Left ventricle myocardium inferior (tissue), 1 donor: ENCODE results near the gene DTNB. TPM values are rescaled to one million over a fixed set of nuclear protein-coding genes. Genes with fewer than 3 reads are reported as not detected.

Experiments used
- DNase-seq: peaks from one replicate; pipeline ENCODE4 v3.0.0-alpha.2; 2020
- H3K27ac ChIP-seq: fragments of 200-600 bp; replicated peaks from 2 replicates; pipeline ENCODE4 v1.8.0; 2021
- H3K27me3 ChIP-seq: fragments of 200-600 bp; 2 replicates; pipeline ENCODE4 v1.8.0; 2021; ENCODE audit warnings: low read depth
- H3K36me3 ChIP-seq: fragments of 200-600 bp; 2 replicates; pipeline ENCODE4 v1.8.0; 2021
- H3K4me1 ChIP-seq: fragments of 200-600 bp; 2 replicates; pipeline ENCODE4 v1.8.0; 2021
- H3K4me3 ChIP-seq: fragments of 200-600 bp; 2 replicates; pipeline ENCODE4 v1.8.0; 2021; ENCODE audit warnings: mild to moderate bottlenecking, moderate library complexity
- H3K9me3 ChIP-seq: fragments of 200-600 bp; replicated peaks from 2 replicates; pipeline ENCODE4 v1.8.0; 2021
- CTCF ChIP-seq: fragments of 200-600 bp; IDR thresholded peaks from 2 replicates; pipeline ENCODE4 v1.8.0; 2021; ENCODE audit warnings: antibody characterized with exemption, mild to moderate bottlenecking, borderline replicate concordance
- intact Hi-C: fragments of 100-400 bp; cut with micrococcal nuclease; formaldehyde crosslinking; loops from one replicate; pipeline ENCODE4 v1.11.0; 2022
- total RNA-seq: library from RNA; stranded (reverse); fragmentation: NEBNext Ultra II Directional; extraction: Animal tissue kit (Norgen Biotek cat#: 25700); gene quantifications from one replicate; pipeline ENCODE4 v1.2.1, GENCODE V29; 2021
- donor health status: DM: no; HTN: yes; CAD: no; lungs with severe emphysema.

Gene DTNB
- total RNA-seq, 1 donor from 2014 or later, result 4.5 TPM

DNA sequence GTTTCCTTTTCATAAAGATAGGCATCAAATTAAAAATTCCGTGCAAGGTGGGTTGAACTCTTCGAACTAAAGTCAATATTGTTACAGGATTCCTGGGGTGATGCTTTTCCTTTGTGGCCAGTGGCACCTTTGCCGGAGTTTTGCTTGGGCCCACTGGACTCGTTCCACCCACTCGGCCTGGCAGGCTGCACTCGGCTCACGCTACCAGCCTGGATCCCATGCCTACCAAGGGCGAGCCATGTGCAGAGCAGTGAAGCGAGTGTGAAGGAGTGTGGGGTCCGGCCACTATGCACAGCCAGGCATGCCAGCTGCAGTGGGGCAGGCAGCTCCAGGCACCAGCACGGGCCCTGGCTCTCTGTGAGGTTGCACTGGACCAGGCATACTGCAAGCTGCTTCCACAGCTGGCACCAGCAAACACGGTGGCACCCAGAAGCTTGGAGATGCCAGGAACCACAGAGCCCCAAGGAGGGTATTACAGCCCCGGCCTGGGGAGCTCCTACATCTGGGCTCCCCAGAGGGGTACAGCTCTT, 83.6 kb downstream of the DTNB start:
- DNase-seq, result no peak
- Histone ChIP-seq H3K27me3 (no peaks in the 10 kb centered on the region), H3K4me1 (peaks cover 7% of the 10 kb centered on the region), H3K36me3 (no peaks in the 10 kb centered on the region), H3K4me3 (no peak overlapping the region), H3K27ac (no peak overlapping the region), H3K9me3 (no peaks in the 10 kb centered on the region)
- intact Hi-C loops, result no loop called here
- TF ChIP-seq CTCF, result no peak

- no peaks in the 10 kb centered on the region for H3K36me3 ChIP-seq
- no peak for TF ChIP-seq CTCF
- H3K9me3 ChIP-seq, result no peaks in the 10 kb centered on the region
- H3K4me1 ChIP-seq, result no peaks in the 10 kb centered on the region
- H3K27me3 ChIP-seq, result no peaks in the 10 kb centered on the region
- no peak overlapping the region for H3K4me3 ChIP-seq
- intact Hi-C loops, result no loop called here
- no peak for DNase-seq
- H3K27ac ChIP-seq, result no peak overlapping the region
Observed at GRCh38 chr2:25588576-25588975, 84.8 kb downstream of the DTNB start.

GRCh38 chr2:25587361-25587760, 86.0 kb downstream of the DTNB start:
- Histone ChIP-seq H3K9me3 (no peaks in the 10 kb centered on the region), H3K27ac (no peak overlapping the region), H3K27me3 (no peaks in the 10 kb centered on the region), H3K4me3 (no peak overlapping the region), H3K36me3 (no peaks in the 10 kb centered on the region), H3K4me1 (no peaks in the 10 kb centered on the region)
- no peak for DNase-seq
- TF ChIP-seq CTCF, result no peak
- intact Hi-C loops, result no loop called here

GRCh38 chr2:25586726-25587144, 86.6 kb downstream of the DTNB start:
- Histone ChIP-seq H3K36me3 (no peaks in the 10 kb centered on the region), H3K4me1 (no peaks in the 10 kb centered on the region), H3K9me3 (no peaks in the 10 kb centered on the region), H3K4me3 (no peak overlapping the region), H3K27ac (no peak overlapping the region), H3K27me3 (no peaks in the 10 kb centered on the region)
- intact Hi-C loops, result no loop called here
- DNase-seq, result no peak
- no peak for TF ChIP-seq CTCF

DNA sequence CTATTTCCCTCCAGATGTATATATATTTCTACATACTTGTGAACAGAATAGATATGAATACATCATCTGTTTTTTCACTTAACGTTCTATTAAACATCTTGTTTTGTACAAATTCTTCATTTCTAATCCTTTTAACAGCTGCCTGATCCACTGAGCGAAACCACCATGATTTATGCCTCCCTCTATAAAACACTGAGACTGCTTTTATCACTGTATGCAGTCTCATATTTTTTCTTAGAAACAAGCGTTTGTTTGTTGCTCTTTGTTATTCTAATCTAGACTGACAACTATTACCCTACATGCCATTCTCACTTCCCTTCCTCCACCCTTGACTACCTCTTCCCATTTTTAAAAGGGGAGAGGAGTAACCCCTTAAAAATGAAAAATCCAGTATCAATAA, 88.2 kb downstream of the DTNB start:
- intact Hi-C loops, result no loop called here
- no peak for TF ChIP-seq CTCF
- DNase-seq, result no peak

More for the DNA sequence above, 88.2 kb downstream of the DTNB start:
- no peaks in the 10 kb centered on the region for H3K4me1 ChIP-seq
- no peaks in the 10 kb centered on the region for H3K36me3 ChIP-seq
- no peaks in the 10 kb centered on the region for H3K9me3 ChIP-seq
- no peak overlapping the region for H3K4me3 ChIP-seq
- no peak overlapping the region for H3K27ac ChIP-seq
- no peaks in the 10 kb centered on the region for H3K27me3 ChIP-seq
